ENCODE results near the gene MRPS34. TPM values are rescaled to one million over a fixed set of nuclear protein-coding genes. Genes with fewer than 3 reads are reported as not detected.

Gene MRPS34
- total RNA-seq, 2 donors from 2014 or later, result 106 to 227 TPM

DNA sequence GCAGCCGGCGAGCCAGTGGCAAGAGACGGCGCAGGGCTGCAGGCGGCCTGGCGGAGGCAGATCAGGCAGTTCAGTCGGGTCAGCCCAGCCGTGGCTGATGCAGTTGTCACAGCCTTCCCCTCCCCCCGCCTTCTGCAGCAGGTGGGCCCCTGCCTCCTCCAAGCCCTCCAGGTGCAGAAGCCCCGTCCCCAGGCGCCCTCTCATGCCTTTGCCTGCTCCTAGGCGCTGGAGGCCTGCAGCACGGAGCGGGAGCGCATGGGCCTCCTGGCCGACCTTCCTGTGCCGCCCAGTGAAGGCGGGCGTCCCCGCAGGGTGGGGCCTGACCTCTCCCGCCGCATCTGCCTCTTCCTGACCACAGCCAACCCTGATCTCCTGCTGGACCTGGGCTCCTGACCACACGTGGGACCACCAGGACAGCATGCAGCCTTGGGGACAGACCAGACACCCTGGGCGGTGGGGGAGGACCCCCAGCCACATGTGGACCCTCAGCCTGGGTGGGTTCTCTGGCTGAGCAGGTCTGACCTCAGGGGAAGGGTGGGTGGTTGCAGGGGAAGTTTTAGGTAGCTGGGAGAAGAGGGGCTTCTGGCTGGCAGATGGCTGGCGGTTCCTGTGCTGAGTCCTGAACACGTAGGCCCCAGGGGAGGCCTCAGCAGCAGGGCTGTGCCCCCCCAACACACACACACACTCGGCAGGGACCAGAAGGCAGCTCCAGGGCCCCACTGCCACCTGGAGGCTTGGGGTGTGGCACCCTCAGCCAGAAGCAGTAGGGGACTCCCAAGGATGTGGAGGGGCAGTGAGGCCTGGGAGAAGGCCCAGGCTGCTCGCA, 3.1 kb upstream of the MRPS34 start:
- no peak overlapping the region for H3K27ac ChIP-seq
- peaks cover 14% of the 10 kb centered on the region for H3K4me1 ChIP-seq
- intact Hi-C loops (cut with DNase I), result no loop called here
- no peak for DNase-seq
- no peak overlapping the region for H3K4me3 ChIP-seq
- no peaks in the 10 kb centered on the region for H3K9me3 ChIP-seq
- no peak overlapping the region for H3K9ac ChIP-seq (ENCODE audit: low read depth in 2 of 2, low read length in 2 of 2)
- H3K27me3 ChIP-seq, result no peaks in the 10 kb centered on the region
- TF ChIP-seq, protein P1, sequence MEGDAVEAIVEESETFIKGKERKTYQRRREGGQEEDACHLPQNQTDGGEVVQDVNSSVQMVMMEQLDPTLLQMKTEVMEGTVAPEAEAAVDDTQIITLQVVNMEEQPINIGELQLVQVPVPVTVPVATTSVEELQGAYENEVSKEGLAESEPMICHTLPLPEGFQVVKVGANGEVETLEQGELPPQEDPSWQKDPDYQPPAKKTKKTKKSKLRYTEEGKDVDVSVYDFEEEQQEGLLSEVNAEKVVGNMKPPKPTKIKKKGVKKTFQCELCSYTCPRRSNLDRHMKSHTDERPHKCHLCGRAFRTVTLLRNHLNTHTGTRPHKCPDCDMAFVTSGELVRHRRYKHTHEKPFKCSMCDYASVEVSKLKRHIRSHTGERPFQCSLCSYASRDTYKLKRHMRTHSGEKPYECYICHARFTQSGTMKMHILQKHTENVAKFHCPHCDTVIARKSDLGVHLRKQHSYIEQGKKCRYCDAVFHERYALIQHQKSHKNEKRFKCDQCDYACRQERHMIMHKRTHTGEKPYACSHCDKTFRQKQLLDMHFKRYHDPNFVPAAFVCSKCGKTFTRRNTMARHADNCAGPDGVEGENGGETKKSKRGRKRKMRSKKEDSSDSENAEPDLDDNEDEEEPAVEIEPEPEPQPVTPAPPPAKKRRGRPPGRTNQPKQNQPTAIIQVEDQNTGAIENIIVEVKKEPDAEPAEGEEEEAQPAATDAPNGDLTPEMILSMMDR (IDR thresholded peaks at IDR 0.05), result no peak
- H3K36me3 ChIP-seq, result no peaks in the 10 kb centered on the region

DNA sequence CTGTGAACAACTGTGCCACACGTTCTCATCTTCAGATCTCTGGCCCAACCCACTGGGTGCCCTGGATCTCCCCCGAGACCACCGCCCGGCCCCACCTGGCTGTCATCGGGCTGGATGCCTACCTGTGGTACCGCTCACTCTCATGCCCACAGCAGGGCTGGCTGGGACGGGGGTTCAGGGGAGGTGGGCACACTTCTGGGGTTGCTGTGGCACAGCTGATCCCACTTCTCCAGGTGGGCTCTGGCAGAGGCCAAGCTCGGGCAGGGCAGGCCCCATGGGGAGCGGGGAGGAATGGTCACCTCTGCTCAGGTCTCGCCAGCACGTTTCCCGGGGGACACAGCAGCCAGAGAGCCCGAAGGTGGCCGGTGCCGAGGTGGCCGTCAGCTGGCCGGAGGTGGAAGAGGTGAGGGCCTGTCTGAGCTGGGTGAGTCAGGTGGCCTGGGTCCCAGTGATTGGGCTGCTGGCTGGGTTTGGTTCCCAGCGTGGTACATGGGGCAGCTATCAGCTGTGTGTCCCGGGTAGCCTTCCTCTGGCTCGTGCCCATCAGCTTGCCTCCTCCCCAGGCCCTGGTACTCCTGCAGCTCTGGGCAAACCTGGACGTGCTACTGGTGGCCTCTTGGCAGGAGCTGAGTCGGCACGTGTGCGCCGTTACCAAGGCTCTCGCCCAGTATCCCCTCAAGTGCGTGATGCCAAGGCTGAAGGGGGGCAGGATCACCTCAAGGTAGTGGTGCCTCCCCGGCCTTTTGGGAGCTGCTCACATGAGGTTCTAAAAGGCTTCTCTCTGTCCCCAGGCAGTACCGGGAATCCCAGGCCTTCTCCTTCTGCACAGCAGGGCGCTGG, 2.3 kb upstream of the MRPS34 start:
- TF ChIP-seq, protein P1 (IDR thresholded peaks at IDR 0.05), result no peak
- H3K36me3 ChIP-seq, result no peaks in the 10 kb centered on the region
- no peaks in the 10 kb centered on the region for H3K27me3 ChIP-seq
- H3K27ac ChIP-seq, result no peak overlapping the region
- no peak overlapping the region for H3K4me3 ChIP-seq
- peaks cover 13% of the 10 kb centered on the region for H3K4me1 ChIP-seq
- H3K9me3 ChIP-seq, result no peaks in the 10 kb centered on the region
- intact Hi-C loops (cut with DNase I), result no loop called here
- no peak overlapping the region for H3K9ac ChIP-seq (ENCODE audit: low read depth in 2 of 2, low read length in 2 of 2)
- no peak for DNase-seq

DNA sequence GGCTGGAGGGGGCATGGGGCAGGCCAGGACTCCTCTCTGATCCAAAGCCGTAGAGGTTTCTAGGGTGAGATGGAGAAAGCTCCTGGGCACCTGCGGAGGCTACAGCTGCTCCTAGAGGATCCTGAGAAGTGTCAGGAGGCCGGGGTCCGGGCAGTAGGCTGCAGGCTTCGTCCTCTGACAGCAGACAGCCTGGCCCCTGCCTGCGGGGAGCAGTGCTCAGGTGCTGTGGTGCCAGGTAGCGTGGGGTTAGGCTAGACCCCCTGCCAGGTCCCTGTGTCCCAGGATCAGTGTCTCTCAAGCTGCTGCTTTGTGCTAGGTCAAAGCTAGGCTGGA, 1.5 kb upstream of the MRPS34 start:
- Histone ChIP-seq H3K9ac (ENCODE audit: low read depth in 2 of 2, low read length in 2 of 2) (peak overlapping the region; percentile 80 to 95), H3K4me3 (peak overlapping the region; percentile 96), H3K4me1 (peaks cover 11% of the 10 kb centered on the region), H3K27ac (no peak overlapping the region), H3K27me3 (no peaks in the 10 kb centered on the region), H3K36me3 (no peaks in the 10 kb centered on the region), H3K9me3 (no peaks in the 10 kb centered on the region)
- intact Hi-C loops (cut with DNase I), result loop anchor here (5.0 kb wide), 1 partner anchor 162 kb away; the partner anchor contains the start of genes CRAMP1 and IFT140
- no peak for DNase-seq
- TF ChIP-seq, protein P1 (IDR thresholded peaks at IDR 0.05), result no peak

DNA sequence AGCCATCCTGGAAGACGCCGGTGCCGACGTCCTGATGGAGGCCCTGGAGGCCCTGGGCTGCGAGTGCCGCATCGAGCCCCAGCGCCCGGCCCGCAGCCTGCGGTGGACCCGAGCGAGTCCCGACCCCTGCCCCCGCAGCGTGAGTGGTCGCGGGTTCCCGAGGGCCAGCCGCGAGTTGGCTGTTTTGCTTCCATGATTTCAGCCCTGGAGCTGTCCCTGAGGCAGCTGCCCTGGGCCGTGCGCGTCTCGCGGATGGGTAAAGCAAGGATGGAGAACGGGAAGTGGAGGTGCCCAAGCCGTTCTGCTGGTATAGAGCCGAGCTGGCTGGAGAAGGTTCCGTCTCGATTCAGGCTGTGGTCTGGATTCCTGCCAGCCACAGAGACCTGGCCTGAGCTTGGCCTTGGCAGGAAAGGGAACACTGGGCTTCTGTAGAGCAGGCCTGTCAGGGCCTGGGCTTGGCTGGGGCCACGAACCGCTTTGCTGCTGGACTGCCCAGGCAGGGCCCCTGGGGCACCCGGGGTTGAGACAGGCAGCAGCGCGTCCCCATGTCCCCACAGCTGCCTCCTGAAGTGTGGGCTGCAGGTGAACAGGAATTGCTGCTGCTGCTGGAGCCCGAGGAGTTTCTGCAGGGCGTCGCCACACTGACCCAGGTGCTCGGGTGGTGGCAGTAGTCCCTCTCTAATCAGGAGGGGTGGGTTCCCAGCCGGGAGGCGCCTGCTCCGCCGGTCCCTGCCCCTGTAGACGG, 941 bp upstream of the MRPS34 start:
- peak overlapping the region; percentile 96 for H3K4me3 ChIP-seq
- H3K27me3 ChIP-seq, result no peaks in the 10 kb centered on the region
- DNase-seq, result no peak
- no peaks in the 10 kb centered on the region for H3K9me3 ChIP-seq
- H3K9ac ChIP-seq (ENCODE audit: low read depth in 2 of 2, low read length in 2 of 2), result peak overlapping the region; percentile 80 to 95
- TF ChIP-seq, protein P1 (IDR thresholded peaks at IDR 0.05), result no peak
- H3K27ac ChIP-seq, result peak overlapping the region; percentile 98
- H3K4me1 ChIP-seq, result peaks cover 11% of the 10 kb centered on the region
- H3K36me3 ChIP-seq, result no peaks in the 10 kb centered on the region
- intact Hi-C loops (cut with DNase I), result loop anchor here (5.0 kb wide), 1 partner anchor 162 kb away; the partner anchor contains the start of genes CRAMP1 and IFT140

DNA sequence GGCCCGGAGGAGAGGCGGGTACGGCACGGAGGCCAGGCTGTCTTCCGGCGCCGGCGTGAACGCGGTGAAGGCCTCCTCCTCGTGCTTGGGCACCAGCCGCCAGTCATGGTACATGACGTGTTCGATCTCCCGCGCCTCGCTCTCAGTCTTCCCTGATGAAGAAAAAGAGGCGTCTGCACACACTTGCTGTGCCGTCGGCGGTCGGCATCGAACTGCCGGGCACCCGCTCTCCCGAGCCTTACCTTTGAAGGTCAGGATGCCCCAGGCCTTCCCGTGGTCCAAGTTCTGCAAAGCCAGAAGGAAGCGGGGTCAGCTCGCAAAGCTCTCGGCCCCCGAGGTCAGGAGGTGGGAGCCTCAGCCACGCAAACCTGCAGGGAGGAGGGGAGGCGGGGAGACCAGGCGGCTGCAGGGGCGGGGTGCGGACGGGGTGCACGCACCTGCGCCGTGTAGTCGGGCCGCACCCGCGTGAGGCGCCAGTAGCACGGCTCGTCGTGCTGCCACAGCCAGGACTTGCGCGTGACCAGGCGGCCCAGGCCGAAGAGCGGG, 499 bp downstream of the MRPS34 start, which contains the start of gene EME2:
Gene EME2 (plus strand): TSS at position 449 of the 546 bp plus-strand sequence. CDS start 418 bp downstream, outside the sequence.
- DNase-seq, result peak; percentile 59
- intact Hi-C loops (cut with DNase I), result loop anchor here (5.0 kb wide), 1 partner anchor 160 kb away; the partner anchor contains the start of genes CRAMP1 and IFT140
- Histone ChIP-seq H3K4me1 (peaks cover 11% of the 10 kb centered on the region), H3K36me3 (no peaks in the 10 kb centered on the region), H3K27ac (peak within 1 kb of the TSS; percentile 98), H3K4me3 (peak within 1 kb of the TSS; percentile 96), H3K9ac (ENCODE audit: low read depth in 2 of 2, low read length in 2 of 2) (peak within 1 kb of the TSS; percentile 80 to 95), H3K27me3 (no peaks in the 10 kb centered on the region), H3K9me3 (no peaks in the 10 kb centered on the region)
- TF ChIP-seq, protein P1 (IDR thresholded peaks at IDR 0.05), result no peak

Measured in colonic mucosa (tissue), 4 donors.